H1 (cell line): ENCODE results near the gene PCDH9. TPM values are rescaled to one million over a fixed set of nuclear protein-coding genes. Genes with fewer than 3 reads are reported as not detected.

Experiments used
- CTCF ChIA-PET: fragments of 300-600 bp; sonication (Branson Sonifier 250); formaldehyde crosslinking; loops from one replicate; lab custom pipeline; 2021; ENCODE audit not compliant: partially characterized antibody; lab: Charles Lee
- POLR2A ChIA-PET: fragments of 300-600 bp; sonication (Branson Sonifier 250); formaldehyde crosslinking; loops from one replicate; lab custom pipeline; 2021; ENCODE audit warnings: inconsistent platforms; ENCODE audit not compliant: partially characterized antibody; lab: Charles Lee
- DNase-seq, 2 experiments: peaks; one replicate each; pipeline versions ENCODE4 v3.0.0 to v3.0.0-alpha.2; 2010 to 2022; ENCODE audit warnings: low spot score in 2 of 2, low read depth in 1 of 2, mixed read lengths in 1 of 2
- FAIRE-seq: peaks from 2 replicates; lab custom pipeline; 2011; peaks lifted over from hg19 to GRCh38; lab: Jason Lieb, UNC
- H2AFZ ChIP-seq: 2 replicates; pipeline ENCODE4 v1.8.1; 2012; ENCODE audit warnings: low read length, inconsistent platforms
- H2AK5ac ChIP-seq: 2 replicates; pipeline ENCODE4 v1.6.1; 2013; ENCODE audit warnings: low read depth, low read length
- H2BK120ac ChIP-seq: replicated peaks from 2 replicates; pipeline ENCODE3; 2013; ENCODE audit warnings: low read depth, low read length, inconsistent platforms
- H2BK12ac ChIP-seq: 2 replicates; pipeline ENCODE4 v1.6.1; 2013; ENCODE audit warnings: low read depth, low read length
- H2BK15ac ChIP-seq: 2 replicates; pipeline ENCODE4 v1.6.1; 2013; ENCODE audit warnings: low read length
- H2BK20ac ChIP-seq: 2 replicates; pipeline ENCODE4 v1.6.1; 2013; ENCODE audit warnings: low read length
- H2BK5ac ChIP-seq: 2 replicates; pipeline ENCODE4 v1.6.1; 2013; ENCODE audit warnings: low read depth, low read length
- H3K14ac ChIP-seq: 2 replicates; pipeline ENCODE4 v1.6.1; 2013; ENCODE audit warnings: inconsistent platforms; ENCODE audit not compliant: insufficient read length
- H3K18ac ChIP-seq: 2 replicates; pipeline ENCODE4 v1.6.1; 2013; ENCODE audit warnings: low read length; ENCODE audit errors: extremely low read depth
- H3K23ac ChIP-seq: 2 replicates; pipeline ENCODE4 v1.6.1; 2013; ENCODE audit warnings: inconsistent platforms; ENCODE audit not compliant: insufficient read length
- H3K23me2 ChIP-seq: 2 replicates; pipeline ENCODE4 v1.6.1; 2013; ENCODE audit warnings: low read depth, low read length
- H3K27ac ChIP-seq: 2 replicates; pipeline ENCODE4 v1.6.1; 2011; ENCODE audit warnings: low read depth, low read length, inconsistent platforms
- H3K27me3 ChIP-seq, 4 experiments: replicated peaks in 1 of 4; 1 replicate in 1 of 4; 2 replicates in 3 of 4; pipeline versions ENCODE4 v1.6.1 to v1.8.1; 2011 to 2013; ENCODE audit warnings: low read length in 3 of 4, mild to moderate bottlenecking in 3 of 4, inconsistent platforms in 2 of 4, mixed read lengths in 2 of 4, moderate library complexity in 1 of 4; ENCODE audit not compliant: control insufficient read depth in 3 of 4, insufficient read depth in 3 of 4; ENCODE audit errors: extremely low read depth in 1 of 4
- H3K36me3 ChIP-seq, 4 experiments: 2 replicates each; pipeline versions ENCODE4 v1.6.1 to v1.8.1; 2011 to 2013; ENCODE audit warnings: mild to moderate bottlenecking in 4 of 4, low read length in 3 of 4, moderate library complexity in 2 of 4, control low read depth in 1 of 4, inconsistent platforms in 1 of 4; ENCODE audit not compliant: insufficient read depth in 4 of 4, control insufficient read depth in 2 of 4
- H3K4ac ChIP-seq: replicated peaks from 2 replicates; pipeline ENCODE3; 2013; ENCODE audit warnings: low read length, low read depth, mixed read lengths, inconsistent platforms; ENCODE audit not compliant: insufficient read length
- H3K4me1 ChIP-seq, 4 experiments: replicated peaks in 1 of 4; 1 replicate in 1 of 4; 2 replicates in 3 of 4; pipeline versions ENCODE4 v1.6.1 to v1.8.1; 2011 to 2013; ENCODE audit warnings: low read length in 3 of 4, inconsistent platforms in 2 of 4, mixed read lengths in 1 of 4; ENCODE audit not compliant: insufficient read depth in 4 of 4, control insufficient read depth in 3 of 4
- H3K4me2 ChIP-seq, 2 experiments: 2 replicates each; pipeline versions ENCODE4 v1.6.1 to v1.8.1; 2011 to 2013; ENCODE audit warnings: low read depth in 2 of 2, low read length in 2 of 2, control low read depth in 1 of 2, inconsistent platforms in 1 of 2, mild to moderate bottlenecking in 1 of 2; ENCODE audit not compliant: insufficient read depth in 1 of 2
- H3K4me3 ChIP-seq, 4 experiments: fragments of 200-600, 300-600 bp in 1 of 4; sonication (generic), shearing (Covaris generic), sonication (Bioruptor Twin) in 1 of 4; 2 replicates each; pipeline versions ENCODE4 v1.5.1 to v1.8.1; 2011 to 2016; ENCODE audit warnings: low read length in 4 of 4, low read depth in 3 of 4, control low read depth in 2 of 4, inconsistent platforms in 2 of 4, mild to moderate bottlenecking in 2 of 4, mixed read lengths in 1 of 4, moderate library complexity in 1 of 4; ENCODE audit not compliant: insufficient read depth in 2 of 4; ENCODE audit errors: extremely low read depth in 1 of 4
- H3K56ac ChIP-seq: replicated peaks from 2 replicates; pipeline ENCODE3; 2013; ENCODE audit warnings: low read depth, mild to moderate bottlenecking, mixed read lengths, low read length, inconsistent platforms; ENCODE audit not compliant: insufficient read length
- H3K79me1 ChIP-seq: 2 replicates; pipeline ENCODE4 v1.6.1; 2013; ENCODE audit warnings: low read depth, low read length, control low read depth
- H3K79me2 ChIP-seq, 2 experiments: 2 replicates each; pipeline versions ENCODE4 v1.6.1 to v1.8.1; 2012 to 2013; ENCODE audit warnings: low read length in 2 of 2, mild to moderate bottlenecking in 2 of 2, inconsistent platforms in 1 of 2; ENCODE audit not compliant: insufficient read depth in 2 of 2, control insufficient read depth in 1 of 2
- H3K9ac ChIP-seq, 4 experiments: replicated peaks in 1 of 4; 1 replicate in 1 of 4; 2 replicates in 3 of 4; pipeline versions ENCODE4 v1.6.1 to v1.8.1; 2011 to 2013; ENCODE audit warnings: low read depth in 3 of 4, low read length in 3 of 4, control low read depth in 2 of 4, mild to moderate bottlenecking in 2 of 4, moderate library complexity in 2 of 4, inconsistent platforms in 1 of 4; ENCODE audit errors: extremely low read depth in 1 of 4
- H3K9me3 ChIP-seq, 2 experiments: 2 replicates each; pipeline versions ENCODE4 v1.6.1 to v1.8.1; 2012 to 2013; ENCODE audit warnings: mild to moderate bottlenecking in 2 of 2, moderate library complexity in 2 of 2, control low read depth in 1 of 2, inconsistent platforms in 1 of 2, low read depth in 1 of 2, low read length in 1 of 2, mixed read lengths in 1 of 2; ENCODE audit not compliant: insufficient read depth in 2 of 2
- H4K20me1 ChIP-seq, 2 experiments: replicated peaks in 1 of 2; 2 replicates each; pipeline versions ENCODE3 to v1.8.1; 2011 to 2013; ENCODE audit warnings: inconsistent platforms in 2 of 2, low read length in 2 of 2, mild to moderate bottlenecking in 1 of 2; ENCODE audit not compliant: insufficient read depth in 2 of 2, control insufficient read depth in 1 of 2
- H4K5ac ChIP-seq: 2 replicates; pipeline ENCODE4 v1.6.1; 2013; ENCODE audit warnings: low read length, low read depth, mixed read lengths, inconsistent platforms; ENCODE audit not compliant: insufficient read length
- H4K8ac ChIP-seq: 2 replicates; pipeline ENCODE4 v1.8.0; 2013; ENCODE audit warnings: mild to moderate bottlenecking, moderate library complexity, low read length, inconsistent platforms; ENCODE audit not compliant: insufficient read depth; ENCODE audit errors: extremely low read depth
- H4K91ac ChIP-seq: replicated peaks from 2 replicates; pipeline ENCODE3; 2013; ENCODE audit warnings: low read length, mixed read lengths, inconsistent platforms; ENCODE audit not compliant: insufficient read length
- CTCF ChIP-seq, 3 experiments: IDR thresholded peaks; 1 replicate in 2 of 3; 2 replicates in 1 of 3; pipeline versions ENCODE4 v1.5.1 to v1.6.1; 2011; ENCODE audit warnings: low read length in 3 of 3, mild to moderate bottlenecking in 3 of 3, inconsistent platforms in 2 of 3, low read depth in 1 of 3, moderate library complexity in 1 of 3; ENCODE audit not compliant: insufficient read depth in 1 of 3; ENCODE audit errors: control extremely low read depth in 1 of 3
- E2F6 ChIP-seq: IDR thresholded peaks from 2 replicates; pipeline ENCODE4 v1.6.1; 2012; ENCODE audit warnings: inconsistent platforms
- GABPA ChIP-seq: IDR thresholded peaks from 2 replicates; pipeline ENCODE4 v1.6.1; 2011; ENCODE audit warnings: mild to moderate bottlenecking, low read length, moderate library complexity, borderline replicate concordance; ENCODE audit not compliant: insufficient read depth
- JUND ChIP-seq: IDR thresholded peaks from 2 replicates; pipeline ENCODE4 v1.6.1; 2011; ENCODE audit warnings: mild to moderate bottlenecking, improper control_type of control experiment, low read length
- NRF1 ChIP-seq: IDR thresholded peaks from 2 replicates; pipeline ENCODE4 v1.6.1; 2011; ENCODE audit warnings: mild to moderate bottlenecking, low read depth, low read length, improper control_type of control experiment
- PHF8 ChIP-seq: fragments of 200-600 bp; sonication (generic); conservative IDR thresholded peaks from 2 replicates; pipeline ENCODE4 v1.7.1; 2012; ENCODE audit warnings: low read depth, mild to moderate bottlenecking, inconsistent platforms, low read length, moderate library complexity
- POU5F1 ChIP-seq: IDR thresholded peaks from 2 replicates; pipeline ENCODE4 v1.6.1; 2011; ENCODE audit warnings: low read depth, mild to moderate bottlenecking, low read length, moderate library complexity
- SIX5 ChIP-seq: IDR thresholded peaks from 2 replicates; pipeline ENCODE4 v1.6.1; 2011; ENCODE audit warnings: mild to moderate bottlenecking, low read depth, low read length
- SP4 ChIP-seq: IDR thresholded peaks from 2 replicates; pipeline ENCODE4 v1.6.1; 2012; ENCODE audit warnings: low read length, inconsistent platforms
- ZNF274 ChIP-seq: IDR thresholded peaks from 2 replicates; pipeline ENCODE4 v1.7.0; 2012; ENCODE audit warnings: low read length, borderline replicate concordance; ENCODE audit errors: extremely low read depth
- WGBS, 2 experiments: shearing (Covaris generic) in 1 of 2; methylation state at CpG; one replicate each; pipeline versions ENCODE4 v1.1.6 to v1.1.7; 2013 to 2015; ENCODE audit warnings: low lambda C conversion rate in 2 of 2, mixed read lengths in 2 of 2, inconsistent platforms in 1 of 2, low coverage in 1 of 2, missing lambda C conversion rate in 1 of 2; ENCODE audit not compliant: insufficient replicate concordance in 2 of 2, insufficient coverage in 1 of 2, insufficient read length in 1 of 2; ENCODE audit errors: extremely low coverage in 1 of 2, missing lambda C conversion rate in 1 of 2; 5-methylcytosine and 5-hydroxymethylcytosine counted together
- polyA plus RNA-seq, 7 experiments: library from polyadenylated mRNA; depleted of rRNA in 3 of 7; stranded (reverse) in 5 of 7; unstranded in 2 of 7; fragments of >200 nt in 5 of 7; fragments of 200-250 nt in 2 of 7; gene quantifications; 1 replicate in 5 of 7; 2 replicates in 1 of 7; 4 replicates in 1 of 7; pipeline versions ENCODE4 v1.2.1 to v1.2.3, GENCODE V29; 2011 to 2013; ENCODE audit warnings: missing spikeins in 2 of 7, mixed read lengths in 2 of 7
- total RNA-seq: library from RNA; stranded (reverse); fragmentation: NEBNext Ultra II Directional; extraction: Animal tissue kit (Norgen Biotek cat#: 25700); gene quantifications from 2 replicates; pipeline ENCODE4 v1.2.1, GENCODE V29; 2021

PCDH9 gene
- total and polyA plus RNA-seq, 2 of the 8 experiments (the other 6 are each of a cell fraction or from before 2014, with no cell fraction given), result 0.12 to 0.60 TPM

GRCh38 chr13:66576381-66576780 lies 653.8 kb downstream of the PCDH9 start:
- no peaks in the 10 kb centered on the region for H3K79me2 ChIP-seq
- H2AK5ac ChIP-seq, result no peak overlapping the region
- H3K9me3 ChIP-seq, result no peaks in the 10 kb centered on the region
- DNase-seq (no peak), FAIRE-seq (no peak)
- no peak overlapping the region for H3K27ac ChIP-seq
- no peaks in the 10 kb centered on the region for H4K20me1 ChIP-seq
- H3K36me3 ChIP-seq, result no peaks in the 10 kb centered on the region
- no peaks in the 10 kb centered on the region for H3K23me2 ChIP-seq
- H2BK15ac ChIP-seq, result no peak overlapping the region
- H3K14ac ChIP-seq, result no peak overlapping the region
- H3K23ac ChIP-seq, result no peak overlapping the region
- no peak overlapping the region for H4K91ac ChIP-seq
- no peak overlapping the region for H4K5ac ChIP-seq
- H3K27me3 ChIP-seq, result no peaks in the 10 kb centered on the region
- no peaks in the 10 kb centered on the region for H3K79me1 ChIP-seq
- no peak overlapping the region for H3K4me2 ChIP-seq
- H2BK20ac ChIP-seq, result no peak overlapping the region
- H3K4ac ChIP-seq, result no peak overlapping the region
- ChIA-PET POLR2A (no interaction called here), CTCF (interaction anchor here (0.6 to 1.4 kb wide), 2 partner anchors 42 to 58 kb away, joined by 3 to 5 read pairs; no protein-coding TSS in a partner anchor)
- no peak overlapping the region for H3K18ac ChIP-seq
- H2BK5ac ChIP-seq, result no peak overlapping the region
- H3K56ac ChIP-seq, result no peak overlapping the region
- no peak overlapping the region for H2BK120ac ChIP-seq
- H2AFZ ChIP-seq, result no peak overlapping the region
- WGBS, 2 experiments, result 88% methylated on average over 1 of the region's 1 CpG; no CpG with 5 or more reads in 1 of the 2 experiments
- peak overlapping the region in 1 of 4 experiments; percentile 34; a peak in 1 of 7 replicates for H3K9ac ChIP-seq
- H3K4me1 ChIP-seq, result peaks cover 0 to 3% (median 0%) of the 10 kb centered on the region in 4 experiments; a peak in 1 of 7 replicates
- no peak overlapping the region for H2BK12ac ChIP-seq
- no peak overlapping the region for H4K8ac ChIP-seq
- no peak overlapping the region for H3K4me3 ChIP-seq
- TF ChIP-seq JUND (no peak), NRF1 (no peak), E2F6 (no peak), GABPA (no peak), CTCF (IDR thresholded peaks at IDR 0.05; ENCODE audit: control extremely low read depth in 1 of 3, insufficient read depth in 1 of 3, low read depth in 1 of 3, low read length in 3 of 3) (no peak), SP4 (no peak), ZNF274 (no peak), POU5F1 (no peak), PHF8 (no peak), SIX5 (no peak)
